SK-N-SH treated with all-trans-retinoic acid at 6 μM for 48 hours (cell line): ENCODE measurements around the gene CHMP3.

Source experiments
- ATAC-seq: fragments of 200-7000 bp; cut with Tn5 transposase; 3 replicates; pipeline ENCODE4 v1.9.1; 2020; ENCODE audit warnings: mild to moderate bottlenecking, moderate library complexity
- ARNTL ChIP-seq: fragments of 450-650 bp; formaldehyde crosslinking; IDR thresholded peaks from 2 replicates; pipeline ENCODE4 v1.5.0; 2020; ENCODE audit warnings: low read depth, mild to moderate bottlenecking, moderate library complexity, borderline replicate concordance
- BACH2 ChIP-seq: fragments of 250-450 bp; sonication (Bioruptor Pico); IDR thresholded peaks from 2 replicates; pipeline ENCODE4 v1.9.0; 2021; ENCODE audit warnings: mild to moderate bottlenecking, borderline replicate concordance
- CSDC2 ChIP-seq: fragments of 250-450 bp; sonication (Bioruptor Pico); IDR thresholded peaks from 2 replicates; pipeline ENCODE4 v1.5.0; 2020; ENCODE audit warnings: mild to moderate bottlenecking, moderate library complexity
- ESRRG ChIP-seq: fragments of 250-450 bp; sonication (Bioruptor Pico); IDR thresholded peaks from 2 replicates; pipeline ENCODE4 v1.6.1; 2021; ENCODE audit warnings: mild to moderate bottlenecking
- GLIS3 ChIP-seq: fragments of 250-450 bp; sonication (Bioruptor Pico); IDR thresholded peaks from 2 replicates; pipeline ENCODE4 v1.5.0; 2020; ENCODE audit warnings: mild to moderate bottlenecking, moderate library complexity
- ISL1 ChIP-seq: fragments of 250-450 bp; sonication (Bioruptor Pico); IDR thresholded peaks from 2 replicates; pipeline ENCODE4 v2.1.2; 2022; ENCODE audit warnings: mild to moderate bottlenecking, moderate library complexity
- OSR1 ChIP-seq: fragments of 250-450 bp; sonication (Bioruptor Pico); IDR thresholded peaks from 2 replicates; pipeline ENCODE4 v1.8.0; 2022; ENCODE audit warnings: moderate library complexity, mild to moderate bottlenecking, inconsistent platforms
- PPARA ChIP-seq: fragments of 250-450 bp; sonication (Bioruptor Pico); IDR thresholded peaks from 2 replicates; pipeline ENCODE4 v1.5.0; 2020; ENCODE audit warnings: mild to moderate bottlenecking, borderline replicate concordance
- RARB ChIP-seq: fragments of 250-450 bp; sonication (Bioruptor Pico); IDR thresholded peaks from 2 replicates; pipeline ENCODE4 v1.8.0; 2021; ENCODE audit warnings: mild to moderate bottlenecking, moderate library complexity
- SNAI2 ChIP-seq: fragments of 250-450 bp; sonication (Bioruptor Pico); IDR thresholded peaks from 2 replicates; pipeline ENCODE4 v1.5.0; 2020; ENCODE audit warnings: mild to moderate bottlenecking, moderate library complexity
- TCF4 ChIP-seq: fragments of 250-450 bp; sonication (Bioruptor Pico); IDR thresholded peaks from 2 replicates; pipeline ENCODE4 v1.8.0; 2021; ENCODE audit warnings: mild to moderate bottlenecking, moderate library complexity, borderline replicate concordance
- TOX ChIP-seq: fragments of 250-450 bp; sonication (Bioruptor Pico); IDR thresholded peaks from 2 replicates; pipeline ENCODE4 v1.8.0; 2021; ENCODE audit warnings: mild to moderate bottlenecking, moderate library complexity, borderline replicate concordance
- ZFP3 ChIP-seq: fragments of 250-450 bp; sonication (Bioruptor Pico); IDR thresholded peaks from 2 replicates; pipeline ENCODE4 v1.5.0; 2020; ENCODE audit warnings: mild to moderate bottlenecking, moderate library complexity
- ZNF565 ChIP-seq: fragments of 450-650 bp; formaldehyde crosslinking; conservative IDR thresholded peaks from 2 replicates; pipeline ENCODE4 v1.5.0; 2020; ENCODE audit warnings: low read depth, mild to moderate bottlenecking, moderate library complexity
- ZNF70 ChIP-seq: fragments of 450-650 bp; formaldehyde crosslinking; IDR thresholded peaks from 2 replicates; pipeline ENCODE4 v1.5.0; 2020; ENCODE audit warnings: mild to moderate bottlenecking, moderate library complexity
- ZNF8 ChIP-seq: fragments of 450-650 bp; formaldehyde crosslinking; IDR thresholded peaks from 2 replicates; pipeline ENCODE4 v1.5.0; 2020; ENCODE audit warnings: mild to moderate bottlenecking, moderate library complexity
- TF ChIP-seq, protein P1 (sequence below): fragments of 250-450 bp; sonication (Bioruptor Pico); IDR thresholded peaks from 2 replicates; pipeline ENCODE4 v1.5.0; 2020; ENCODE audit warnings: mild to moderate bottlenecking, moderate library complexity
- TF ChIP-seq, protein P2 (sequence below): fragments of 250-450 bp; sonication (Bioruptor Pico); IDR thresholded peaks from 2 replicates; pipeline ENCODE4 v1.5.1; 2020; ENCODE audit warnings: low read depth, mild to moderate bottlenecking, moderate library complexity
- TF ChIP-seq, protein P3 (sequence below): fragments of 250-450 bp; sonication (Bioruptor Pico); IDR thresholded peaks from 2 replicates; pipeline ENCODE4 v1.8.0; 2020; ENCODE audit warnings: mild to moderate bottlenecking, moderate library complexity, borderline replicate concordance
- TF ChIP-seq, protein P4 (sequence below): fragments of 250-450 bp; sonication (Bioruptor Pico); IDR thresholded peaks from 2 replicates; pipeline ENCODE4 v1.8.0; 2021; ENCODE audit warnings: low read depth, mild to moderate bottlenecking, moderate library complexity, borderline replicate concordance

CHMP3 gene

DNA sequence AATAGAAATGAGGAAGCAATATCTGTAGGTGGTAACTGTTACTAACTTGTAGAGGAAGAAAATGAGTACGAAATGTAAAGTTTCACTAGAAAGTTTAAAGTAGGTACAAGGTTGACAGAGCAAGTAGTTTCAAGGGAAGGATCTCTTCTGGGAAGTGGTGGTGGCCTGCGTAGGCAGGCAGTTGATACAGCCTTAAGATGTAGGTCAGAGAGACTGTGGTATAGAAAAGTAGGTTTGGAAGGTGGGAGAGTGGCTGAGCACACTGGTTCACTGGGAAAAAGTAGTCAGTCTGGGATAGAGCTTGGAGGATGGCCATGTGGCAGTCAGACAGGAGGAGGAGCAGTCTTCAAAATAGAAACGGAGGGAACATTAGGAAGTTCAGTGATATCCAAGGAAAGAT is 98.6 kb downstream of the CHMP3 start:
- TF ChIP-seq CSDC2 (CRISPR knock-in tag) = no peak
- TF ChIP-seq GLIS3 = no peak
- TF ChIP-seq PPARA = no peak
- no peak for TF ChIP-seq ZFP3 (CRISPR knock-in tag)
- TF ChIP-seq RARB (CRISPR knock-in tag) = no peak
- TF ChIP-seq, protein P1, sequence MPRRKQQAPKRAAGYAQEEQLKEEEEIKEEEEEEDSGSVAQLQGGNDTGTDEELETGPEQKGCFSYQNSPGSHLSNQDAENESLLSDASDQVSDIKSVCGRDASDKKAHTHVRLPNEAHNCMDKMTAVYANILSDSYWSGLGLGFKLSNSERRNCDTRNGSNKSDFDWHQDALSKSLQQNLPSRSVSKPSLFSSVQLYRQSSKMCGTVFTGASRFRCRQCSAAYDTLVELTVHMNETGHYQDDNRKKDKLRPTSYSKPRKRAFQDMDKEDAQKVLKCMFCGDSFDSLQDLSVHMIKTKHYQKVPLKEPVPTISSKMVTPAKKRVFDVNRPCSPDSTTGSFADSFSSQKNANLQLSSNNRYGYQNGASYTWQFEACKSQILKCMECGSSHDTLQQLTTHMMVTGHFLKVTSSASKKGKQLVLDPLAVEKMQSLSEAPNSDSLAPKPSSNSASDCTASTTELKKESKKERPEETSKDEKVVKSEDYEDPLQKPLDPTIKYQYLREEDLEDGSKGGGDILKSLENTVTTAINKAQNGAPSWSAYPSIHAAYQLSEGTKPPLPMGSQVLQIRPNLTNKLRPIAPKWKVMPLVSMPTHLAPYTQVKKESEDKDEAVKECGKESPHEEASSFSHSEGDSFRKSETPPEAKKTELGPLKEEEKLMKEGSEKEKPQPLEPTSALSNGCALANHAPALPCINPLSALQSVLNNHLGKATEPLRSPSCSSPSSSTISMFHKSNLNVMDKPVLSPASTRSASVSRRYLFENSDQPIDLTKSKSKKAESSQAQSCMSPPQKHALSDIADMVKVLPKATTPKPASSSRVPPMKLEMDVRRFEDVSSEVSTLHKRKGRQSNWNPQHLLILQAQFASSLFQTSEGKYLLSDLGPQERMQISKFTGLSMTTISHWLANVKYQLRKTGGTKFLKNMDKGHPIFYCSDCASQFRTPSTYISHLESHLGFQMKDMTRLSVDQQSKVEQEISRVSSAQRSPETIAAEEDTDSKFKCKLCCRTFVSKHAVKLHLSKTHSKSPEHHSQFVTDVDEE (CRISPR knock-in tag) = no peak
- TF ChIP-seq BACH2 (CRISPR knock-in tag) = no peak
- TF ChIP-seq, protein P2, sequence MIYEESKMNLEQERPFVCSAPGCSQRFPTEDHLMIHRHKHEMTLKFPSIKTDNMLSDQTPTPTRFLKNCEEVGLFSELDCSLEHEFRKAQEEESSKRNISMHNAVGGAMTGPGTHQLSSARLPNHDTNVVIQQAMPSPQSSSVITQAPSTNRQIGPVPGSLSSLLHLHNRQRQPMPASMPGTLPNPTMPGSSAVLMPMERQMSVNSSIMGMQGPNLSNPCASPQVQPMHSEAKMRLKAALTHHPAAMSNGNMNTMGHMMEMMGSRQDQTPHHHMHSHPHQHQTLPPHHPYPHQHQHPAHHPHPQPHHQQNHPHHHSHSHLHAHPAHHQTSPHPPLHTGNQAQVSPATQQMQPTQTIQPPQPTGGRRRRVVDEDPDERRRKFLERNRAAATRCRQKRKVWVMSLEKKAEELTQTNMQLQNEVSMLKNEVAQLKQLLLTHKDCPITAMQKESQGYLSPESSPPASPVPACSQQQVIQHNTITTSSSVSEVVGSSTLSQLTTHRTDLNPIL (CRISPR knock-in tag) = no peak
- no peak for ATAC-seq

DNA sequence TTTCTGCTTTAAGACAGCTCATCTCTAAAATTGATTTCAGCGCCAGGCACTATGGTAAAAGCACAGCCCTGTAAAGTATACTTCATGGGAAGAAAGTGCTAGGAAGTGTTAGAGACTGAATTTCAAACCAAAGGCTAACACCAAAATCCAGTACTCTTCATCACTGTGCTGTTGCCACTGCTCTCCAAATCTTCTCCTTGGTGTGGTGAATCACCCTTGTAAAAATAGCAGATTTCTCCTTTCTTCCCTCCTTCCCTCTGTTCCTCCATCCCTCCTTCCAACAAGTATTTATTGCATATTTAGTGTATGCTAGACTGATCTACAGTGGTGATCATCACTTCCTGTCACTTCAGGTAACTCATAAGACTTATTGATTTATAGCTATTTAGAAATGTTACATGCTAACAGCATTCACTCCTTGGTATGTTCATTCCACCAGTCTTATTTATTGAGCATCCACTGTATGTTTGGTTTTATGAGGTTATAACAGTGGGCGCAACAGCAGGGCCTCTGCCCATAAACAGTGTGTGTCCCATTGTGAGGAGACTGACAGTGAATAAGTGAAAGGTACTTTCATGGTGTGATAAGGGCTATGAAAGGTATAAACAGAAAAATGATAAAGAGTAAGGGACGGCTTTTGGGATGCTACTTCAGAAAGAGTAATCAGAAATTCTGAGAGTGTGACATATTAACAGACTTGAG is 102.0 kb downstream of the CHMP3 start:
- no peak for TF ChIP-seq ARNTL (CRISPR knock-in tag)
- no peak for ATAC-seq

DNA sequence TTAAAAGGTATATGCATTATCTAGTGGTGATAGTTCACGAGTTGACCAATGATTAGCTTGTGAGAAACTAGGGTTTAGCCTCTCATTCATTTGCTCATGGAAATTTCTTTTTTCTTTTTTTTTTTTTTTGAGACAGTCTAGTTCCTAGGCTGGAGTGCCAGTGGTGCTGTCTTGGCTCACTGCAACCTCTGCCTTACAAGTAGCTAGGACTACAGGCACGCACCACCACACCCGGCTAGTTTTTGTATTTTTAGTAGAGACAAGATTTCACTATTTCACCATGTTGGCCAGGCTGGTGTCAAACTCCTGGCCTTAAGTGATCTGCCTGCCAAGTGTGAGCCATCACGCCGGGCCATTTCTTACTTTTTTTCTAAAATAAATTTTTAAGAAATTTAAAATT is 108.1 kb downstream of the CHMP3 start:
- no peak for TF ChIP-seq ZNF565
- no peak for TF ChIP-seq ZNF8 (CRISPR knock-in tag)
- TF ChIP-seq, protein P2 (CRISPR knock-in tag) = no peak
- TF ChIP-seq PPARA = no peak
- TF ChIP-seq ESRRG (CRISPR knock-in tag) = no peak
- TF ChIP-seq, protein P1 (CRISPR knock-in tag) = no peak
- no peak for TF ChIP-seq TOX (CRISPR knock-in tag)
- TF ChIP-seq BACH2 (CRISPR knock-in tag) = no peak
- TF ChIP-seq GLIS3 = no peak
- no peak for TF ChIP-seq CSDC2 (CRISPR knock-in tag)
- no peak for TF ChIP-seq SNAI2 (CRISPR knock-in tag)
- TF ChIP-seq, protein P3, sequence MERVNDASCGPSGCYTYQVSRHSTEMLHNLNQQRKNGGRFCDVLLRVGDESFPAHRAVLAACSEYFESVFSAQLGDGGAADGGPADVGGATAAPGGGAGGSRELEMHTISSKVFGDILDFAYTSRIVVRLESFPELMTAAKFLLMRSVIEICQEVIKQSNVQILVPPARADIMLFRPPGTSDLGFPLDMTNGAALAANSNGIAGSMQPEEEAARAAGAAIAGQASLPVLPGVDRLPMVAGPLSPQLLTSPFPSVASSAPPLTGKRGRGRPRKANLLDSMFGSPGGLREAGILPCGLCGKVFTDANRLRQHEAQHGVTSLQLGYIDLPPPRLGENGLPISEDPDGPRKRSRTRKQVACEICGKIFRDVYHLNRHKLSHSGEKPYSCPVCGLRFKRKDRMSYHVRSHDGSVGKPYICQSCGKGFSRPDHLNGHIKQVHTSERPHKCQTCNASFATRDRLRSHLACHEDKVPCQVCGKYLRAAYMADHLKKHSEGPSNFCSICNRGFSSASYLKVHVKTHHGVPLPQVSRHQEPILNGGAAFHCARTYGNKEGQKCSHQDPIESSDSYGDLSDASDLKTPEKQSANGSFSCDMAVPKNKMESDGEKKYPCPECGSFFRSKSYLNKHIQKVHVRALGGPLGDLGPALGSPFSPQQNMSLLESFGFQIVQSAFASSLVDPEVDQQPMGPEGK (CRISPR knock-in tag) = no peak
- no peak for TF ChIP-seq ZFP3 (CRISPR knock-in tag)
- no peak for TF ChIP-seq OSR1
- TF ChIP-seq, protein P4, sequence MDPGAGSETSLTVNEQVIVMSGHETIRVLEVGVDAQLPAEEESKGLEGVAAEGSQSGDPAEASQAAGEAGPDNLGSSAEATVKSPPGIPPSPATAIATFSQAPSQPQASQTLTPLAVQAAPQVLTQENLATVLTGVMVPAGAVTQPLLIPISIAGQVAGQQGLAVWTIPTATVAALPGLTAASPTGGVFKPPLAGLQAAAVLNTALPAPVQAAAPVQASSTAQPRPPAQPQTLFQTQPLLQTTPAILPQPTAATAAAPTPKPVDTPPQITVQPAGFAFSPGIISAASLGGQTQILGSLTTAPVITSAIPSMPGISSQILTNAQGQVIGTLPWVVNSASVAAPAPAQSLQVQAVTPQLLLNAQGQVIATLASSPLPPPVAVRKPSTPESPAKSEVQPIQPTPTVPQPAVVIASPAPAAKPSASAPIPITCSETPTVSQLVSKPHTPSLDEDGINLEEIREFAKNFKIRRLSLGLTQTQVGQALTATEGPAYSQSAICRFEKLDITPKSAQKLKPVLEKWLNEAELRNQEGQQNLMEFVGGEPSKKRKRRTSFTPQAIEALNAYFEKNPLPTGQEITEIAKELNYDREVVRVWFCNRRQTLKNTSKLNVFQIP (CRISPR knock-in tag) = no peak
- no peak for TF ChIP-seq TCF4
- TF ChIP-seq ISL1 (CRISPR knock-in tag) = no peak
- no peak for TF ChIP-seq ZNF70
- no peak for ATAC-seq
